HepG2 (cell line): Measurements from ENCODE around the gene EEFSEC. TPM values are rescaled to one million over a fixed set of nuclear protein-coding genes. Genes with fewer than 3 reads are reported as not detected.

ENCODE experiments used
- ATAC-seq: fragments of 200-7000 bp; cut with Tn5 transposase; 3 replicates; pipeline ENCODE4 v1.9.1; 2020; ENCODE audit warnings: mild to moderate bottlenecking, moderate library complexity
- BruUV-seq: library from RNA; stranded (reverse); fragments of 400-500 nt; replicated peaks from 2 replicates; lab custom pipeline; 2021; lab: Mats Ljungman, UMichigan
- CTCF ChIA-PET: fragments of 300-600 bp; formaldehyde crosslinking; extraction: SDS; loops from one replicate; lab custom pipeline; 2021; ENCODE audit warnings: low total read pairs, inconsistent platforms, low intra/inter-chr PET ratio; lab: Yijun Ruan, JAX
- POLR2A ChIA-PET: fragments of 350-600 bp; sonication (Branson Sonifier 250); formaldehyde crosslinking; loops from one replicate; lab custom pipeline; 2020; ENCODE audit warnings: antibody characterized with exemption, inconsistent platforms; lab: Yijun Ruan, JAX
- DNase-seq: peaks from one replicate; pipeline ENCODE4 v3.0.0-alpha.2; 2015; ENCODE audit warnings: low spot score
- FAIRE-seq: peaks from 3 replicates; lab custom pipeline; 2011; peaks lifted over from hg19 to GRCh38; lab: Jason Lieb, UNC
- H2AFZ ChIP-seq: one replicate; pipeline ENCODE4 v1.6.1; 2011; ENCODE audit warnings: low read length, inconsistent platforms
- H3K27ac ChIP-seq: fragments of 300-600 bp; 3 replicates; pipeline ENCODE4 v1.8.0; 2011; ENCODE audit warnings: mixed run types, mild to moderate bottlenecking, mixed read lengths, low read length, inconsistent platforms; ENCODE audit not compliant: insufficient read depth; ENCODE audit errors: extremely low read length
- H3K27me3 ChIP-seq, 2 experiments: fragments of 200-600 bp in 1 of 2; 2 replicates in 1 of 2; 3 replicates in 1 of 2; pipeline versions ENCODE4 v1.6.0 to v1.8.0; 2011; ENCODE audit warnings: low read length in 2 of 2, mild to moderate bottlenecking in 2 of 2, moderate library complexity in 2 of 2, inconsistent platforms in 1 of 2; ENCODE audit not compliant: insufficient read depth in 2 of 2, control insufficient read depth in 1 of 2
- H3K36me3 ChIP-seq, 2 experiments: fragments of 200-600 bp in 1 of 2; replicated peaks in 1 of 2; 2 replicates in 1 of 2; 3 replicates in 1 of 2; pipeline versions ENCODE4 v1.5.1 to v1.8.0; 2011; ENCODE audit warnings: low read length in 2 of 2, inconsistent platforms in 1 of 2; ENCODE audit not compliant: insufficient read depth in 2 of 2, control insufficient read depth in 1 of 2
- H3K4me1 ChIP-seq: 2 replicates; pipeline ENCODE4 v1.5.1; 2012; ENCODE audit warnings: low read length, inconsistent platforms; ENCODE audit not compliant: insufficient read depth
- H3K4me2 ChIP-seq: 2 replicates; pipeline ENCODE4 v1.6.0; 2011; ENCODE audit warnings: low read depth, low read length, inconsistent platforms
- H3K4me3 ChIP-seq, 3 experiments: fragments of 200-600 bp in 1 of 3; sonication (generic), shearing (Covaris generic) in 1 of 3; replicated peaks in 1 of 3; 2 replicates each; pipeline ENCODE4 v1.5.1; 2011 to 2016; ENCODE audit warnings: low read length in 3 of 3, inconsistent platforms in 2 of 3, low read depth in 2 of 3, mild to moderate bottlenecking in 2 of 3, control low read depth in 1 of 3, mixed read lengths in 1 of 3; ENCODE audit not compliant: insufficient read depth in 1 of 3
- H3K79me2 ChIP-seq: one replicate; pipeline ENCODE4 v1.6.1; 2011; ENCODE audit warnings: low read length, inconsistent platforms; ENCODE audit not compliant: insufficient read depth
- H3K9ac ChIP-seq: 2 replicates; pipeline ENCODE4 v1.6.0; 2011; ENCODE audit warnings: mild to moderate bottlenecking, low read depth, low read length, inconsistent platforms; ENCODE audit not compliant: insufficient read depth
- H3K9me3 ChIP-seq: 2 replicates; pipeline ENCODE4 v1.5.1; 2012; ENCODE audit warnings: mild to moderate bottlenecking, low read length
- H4K20me1 ChIP-seq: 2 replicates; pipeline ENCODE4 v1.6.0; 2011; ENCODE audit warnings: inconsistent platforms, mild to moderate bottlenecking, low read length, moderate library complexity; ENCODE audit not compliant: insufficient read depth
- ELF1 ChIP-seq: sonication (generic); formaldehyde crosslinking; IDR thresholded peaks from 2 replicates; pipeline ENCODE4 v1.4.0; 2020; ENCODE audit warnings: missing genetic modification reagents
- HIVEP1 ChIP-seq: sonication (generic); formaldehyde crosslinking; IDR thresholded peaks from 2 replicates; pipeline ENCODE4 v1.4.0; 2020; ENCODE audit warnings: mild to moderate bottlenecking, missing genetic modification reagents
- LRRFIP1 ChIP-seq: sonication (generic); formaldehyde crosslinking; conservative IDR thresholded peaks from 2 replicates; pipeline ENCODE4 v1.4.0; 2020; ENCODE audit warnings: missing genetic modification reagents
- MAFF ChIP-seq: IDR thresholded peaks from 2 replicates; pipeline ENCODE4 v1.6.1; 2011; ENCODE audit warnings: low read depth, low read length, improper control_type of control experiment
- MAFK ChIP-seq, 2 experiments: IDR thresholded peaks in 1 of 2; conservative IDR thresholded peaks in 1 of 2; 2 replicates each; pipeline ENCODE4 v1.6.1; 2011; ENCODE audit warnings: improper control_type of control experiment in 2 of 2, low read length in 2 of 2
- SKIL ChIP-seq: sonication (generic); formaldehyde crosslinking; IDR thresholded peaks from 2 replicates; pipeline ENCODE4 v1.8.0; 2022; ENCODE audit warnings: missing genetic modification reagents, mild to moderate bottlenecking, moderate library complexity, borderline replicate concordance
- SP5 ChIP-seq: IDR thresholded peaks from 2 replicates; pipeline ENCODE4 v1.6.1; 2016; ENCODE audit warnings: low read depth, borderline replicate concordance
- SRSF9 ChIP-seq: fragments of 200-400 bp; formaldehyde crosslinking; IDR thresholded peaks from 2 replicates; pipeline ENCODE4 v1.6.1; 2018; ENCODE audit warnings: borderline replicate concordance, mild to moderate bottlenecking, low read depth, low read length; ENCODE audit not compliant: insufficient read depth, poor library complexity, severe bottlenecking
- ZC3H4 ChIP-seq: sonication (generic); formaldehyde crosslinking; IDR thresholded peaks from 2 replicates; pipeline ENCODE4 v1.4.0; 2020; ENCODE audit warnings: missing genetic modification reagents, borderline replicate concordance
- ZNF20 ChIP-seq: sonication (generic); formaldehyde crosslinking; IDR thresholded peaks from 2 replicates; pipeline ENCODE4 v1.4.0; 2020; ENCODE audit warnings: mild to moderate bottlenecking, moderate library complexity, missing genetic modification reagents
- ZNF350 ChIP-seq: sonication (generic); formaldehyde crosslinking; IDR thresholded peaks from 2 replicates; pipeline ENCODE4 v1.4.0; 2020; ENCODE audit warnings: mild to moderate bottlenecking, low read depth, missing genetic modification reagents, borderline replicate concordance
- ZSCAN20 ChIP-seq: sonication (generic); formaldehyde crosslinking; IDR thresholded peaks from 2 replicates; pipeline ENCODE4 v1.4.0; 2020; ENCODE audit warnings: missing genetic modification reagents, mild to moderate bottlenecking, borderline replicate concordance
- WGBS: methylation state at CpG from one replicate; pipeline ENCODE4 v1.1.6; 2017; ENCODE audit warnings: low lambda C conversion rate; 5-methylcytosine and 5-hydroxymethylcytosine counted together
- in situ Hi-C: cut with HindIII; loops from 2 replicates; pipeline ENCODE4 v1.10.0; 2017; ENCODE audit warnings: low pct_unique_long_range_greater_than_20kb; ENCODE audit not compliant: extremely low pct_ligation_motif_present
- intact Hi-C: fragments of 100-400 bp; cut with micrococcal nuclease; formaldehyde crosslinking; loops from one replicate; pipeline ENCODE4 v1.10.0; 2022; ENCODE audit not compliant: unreplicated experiment
- polyA plus RNA-seq, 8 experiments: library from polyadenylated mRNA; depleted of rRNA in 3 of 8; stranded (reverse) in 7 of 8; unstranded in 1 of 8; fragments of >200 nt; fragmentation: Illumina TruSeq in 4 of 8; extraction: Trizol in 4 of 8; gene quantifications; 2 replicates each; pipeline versions ENCODE4 v1.2.1 to v1.2.3, GENCODE V29; 2011 to 2016; ENCODE audit warnings: low read depth in 4 of 8, missing spikeins in 1 of 8, mixed read lengths in 1 of 8; ENCODE audit not compliant: insufficient read depth in 1 of 8
- total RNA-seq, 5 experiments: library from RNA; depleted of rRNA; stranded (reverse); fragments of >200 nt; fragmentation: Illumina TruSeq; extraction: Trizol; gene quantifications; 2 replicates each; pipeline ENCODE4 v1.2.3, GENCODE V29; 2016; ENCODE audit warnings: low read depth in 1 of 5

EEFSEC gene
- total and polyA plus RNA-seq, 2 of the 13 experiments (the other 11 are each of a cell fraction or from before 2014, with no cell fraction given) = 6.4 to 24.2 TPM

DNA sequence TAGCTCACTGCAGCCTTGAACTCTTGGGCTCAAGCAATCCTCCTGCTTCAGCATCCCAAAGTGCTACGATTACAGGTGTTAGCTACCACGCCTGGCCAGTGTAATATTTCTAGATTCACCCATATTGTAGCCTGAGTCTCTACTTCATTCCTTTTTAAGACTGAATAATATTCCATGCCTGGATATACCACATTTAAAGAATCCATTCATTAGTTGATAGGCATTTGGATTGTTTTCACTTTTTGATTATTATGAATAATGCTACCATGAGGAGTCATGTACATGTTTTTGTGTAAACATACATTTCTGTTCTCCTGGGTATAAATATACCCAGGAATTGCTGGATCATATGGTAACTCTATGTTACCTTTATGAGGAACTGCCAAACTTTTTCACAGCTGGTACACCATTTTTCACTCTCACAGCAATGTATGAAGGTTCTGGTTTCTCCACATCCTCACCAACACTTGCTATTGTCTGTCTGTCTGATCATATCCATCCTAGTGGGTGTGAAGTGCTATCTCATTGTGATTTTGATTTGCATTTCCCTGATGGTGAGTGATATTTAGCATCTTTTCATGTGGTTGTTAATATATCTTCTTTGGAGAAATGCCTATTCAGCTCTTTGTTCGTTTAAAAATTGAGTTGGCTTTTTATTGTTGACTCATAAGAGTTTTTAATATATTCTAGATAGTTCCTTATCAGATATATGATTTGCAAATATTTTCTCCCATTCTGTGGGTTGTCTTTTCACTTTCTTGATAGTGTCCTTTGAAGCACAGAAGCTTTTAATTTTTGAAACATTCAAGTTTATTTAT is 32.6 kb downstream of the EEFSEC start:
- peaks cover 18% of the 10 kb centered on the region for H3K4me1 ChIP-seq
- H3K4me2 ChIP-seq = no peak overlapping the region
- in situ Hi-C loops = no loop called here
- H3K27me3 ChIP-seq = no peaks in the 10 kb centered on the region
- FAIRE-seq (no peak), DNase-seq (no peak), ATAC-seq (no peak)
- TF ChIP-seq ELF1 (CRISPR knock-in tag) = no peak
- TF ChIP-seq MAFF = peak; percentile 37; the same call in 1 of the 2 replicates
- peak; percentile 9 to 74; a peak in 2 of 4 replicates for TF ChIP-seq MAFK (conservative IDR thresholded peaks at IDR 0.05 in 1 of 2, IDR thresholded peaks at IDR 0.05 in 1 of 2; ENCODE audit: low read length in 2 of 2)
- WGBS = 98% methylated on average over 3 of the region's 3 CpGs
- ChIA-PET CTCF (no interaction called here), POLR2A (no interaction called here)
- H3K79me2 ChIP-seq = peaks cover 36% of the 10 kb centered on the region
- no peak overlapping the region for H2AFZ ChIP-seq
- BruUV-seq = no TSS peak
- H3K27ac ChIP-seq = no peak overlapping the region
- 0 out of 2 replicates have a peak, but pooled peaks cover 3% of the 10 kb centered on the region for H4K20me1 ChIP-seq
- no peak overlapping the region for H3K4me3 ChIP-seq
- intact Hi-C loops = no loop called here
- no peak overlapping the region for H3K9ac ChIP-seq
- 0 out of 5 replicates have a peak, but pooled peaks cover 0 to 5% of the 10 kb centered on the region in 2 experiments for H3K36me3 ChIP-seq
- H3K9me3 ChIP-seq = no peaks in the 10 kb centered on the region

DNA sequence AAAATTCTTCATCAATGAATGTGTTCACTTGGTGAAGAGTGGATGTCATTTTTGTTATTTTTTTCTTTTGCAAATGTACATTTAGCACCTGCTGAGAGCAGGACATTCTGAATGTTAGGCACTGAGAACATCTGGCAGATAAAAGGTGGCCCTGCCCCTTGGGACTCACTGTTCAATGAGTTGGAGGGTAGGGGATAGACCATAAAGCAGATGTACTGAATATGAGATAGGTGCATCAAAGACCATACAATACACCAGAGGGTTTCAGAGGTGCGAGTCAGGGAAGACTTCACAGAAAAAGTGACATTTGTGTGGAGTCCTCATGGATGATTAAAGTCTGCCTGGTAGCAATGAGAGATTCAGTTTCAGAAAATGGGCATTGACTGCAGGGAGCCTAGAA is 34.2 kb downstream of the EEFSEC start:
- no peak overlapping the region for H3K4me3 ChIP-seq
- no peaks in the 10 kb centered on the region for H3K9me3 ChIP-seq
- H3K79me2 ChIP-seq = peaks cover 35% of the 10 kb centered on the region
- intact Hi-C loops (no loop called here), in situ Hi-C loops (no loop called here)
- H4K20me1 ChIP-seq = 0 out of 2 replicates have a peak, but pooled peaks cover 3% of the 10 kb centered on the region
- H3K4me1 ChIP-seq = peaks cover 18% of the 10 kb centered on the region
- BruUV-seq = no TSS peak
- no peak for DNase-seq
- ChIA-PET CTCF (no interaction called here), POLR2A (no interaction called here)
- no peak for FAIRE-seq
- no peak overlapping the region for H3K9ac ChIP-seq
- H2AFZ ChIP-seq = no peak overlapping the region
- H3K27me3 ChIP-seq = no peaks in the 10 kb centered on the region
- ATAC-seq = no peak
- no peak overlapping the region for H3K4me2 ChIP-seq
- H3K27ac ChIP-seq = no peak overlapping the region
- H3K36me3 ChIP-seq = 0 out of 5 replicates have a peak, but pooled peaks cover 4 to 6% of the 10 kb centered on the region in 2 experiments
- 100% methylated on average over 1 of the region's 1 CpG for WGBS
- TF ChIP-seq SKIL (CRISPR knock-in tag) (no peak), ZC3H4 (CRISPR knock-in tag) (no peak), LRRFIP1 (no peak), ZSCAN20 (CRISPR knock-in tag) (no peak), ZNF350 (CRISPR knock-in tag) (no peak), ZNF20 (no peak), SP5 (no peak), HIVEP1 (CRISPR knock-in tag) (no peak), SRSF9 (no peak)
